HL-60 (cell line): ENCODE data around the gene RELN.

ENCODE experiments used
- DNase-seq, 2 experiments: peaks; one replicate each; pipeline ENCODE4 v3.0.0-alpha.2; 2010 to 2020; ENCODE audit warnings: low read depth in 1 of 2, low spot score in 1 of 2
- H3K27ac ChIP-seq: fragments of 250-450 bp; sonication (Bioruptor Pico); replicated peaks from 2 replicates; pipeline ENCODE4 v1.5.1; 2020; ENCODE audit warnings: mild to moderate bottlenecking, moderate library complexity
- H3K27me3 ChIP-seq: fragments of 250-450 bp; sonication (Bioruptor Pico); 2 replicates; pipeline ENCODE4 v1.5.1; 2021; ENCODE audit warnings: mild to moderate bottlenecking, moderate library complexity; ENCODE audit not compliant: insufficient read depth, poor library complexity, severe bottlenecking
- H3K4me3 ChIP-seq: replicated peaks from 2 replicates; pipeline ENCODE4 v1.5.1; 2011; ENCODE audit warnings: mild to moderate bottlenecking, control low read depth, low read length; ENCODE audit not compliant: insufficient read depth
- CTCF ChIP-seq: IDR thresholded peaks from one replicate; pipeline ENCODE4 v1.5.1; 2011; ENCODE audit warnings: low read length, control low read depth, inconsistent platforms; ENCODE audit not compliant: insufficient read depth
- GABPA ChIP-seq: IDR thresholded peaks from 2 replicates; pipeline ENCODE4 v1.6.1; 2012; ENCODE audit warnings: low read depth
- POLR2AphosphoS5 ChIP-seq: IDR thresholded peaks from 2 replicates; pipeline ENCODE4 v1.6.1; 2012; ENCODE audit warnings: low read depth
- SPI1 ChIP-seq: IDR thresholded peaks from 2 replicates; pipeline ENCODE4 v1.6.1; 2012; ENCODE audit warnings: low read depth, mild to moderate bottlenecking, borderline replicate concordance
- TF ChIP-seq, protein P1 (sequence below): IDR thresholded peaks from 2 replicates; pipeline ENCODE4 v1.6.1; 2012; ENCODE audit warnings: low read depth; ENCODE audit not compliant: insufficient replicate concordance

Gene RELN

GRCh38 chr7:103714376-103714927, 275.0 kb downstream of the RELN start:
- no peak for TF ChIP-seq SPI1
- TF ChIP-seq CTCF = no peak
- TF ChIP-seq, protein P1, sequence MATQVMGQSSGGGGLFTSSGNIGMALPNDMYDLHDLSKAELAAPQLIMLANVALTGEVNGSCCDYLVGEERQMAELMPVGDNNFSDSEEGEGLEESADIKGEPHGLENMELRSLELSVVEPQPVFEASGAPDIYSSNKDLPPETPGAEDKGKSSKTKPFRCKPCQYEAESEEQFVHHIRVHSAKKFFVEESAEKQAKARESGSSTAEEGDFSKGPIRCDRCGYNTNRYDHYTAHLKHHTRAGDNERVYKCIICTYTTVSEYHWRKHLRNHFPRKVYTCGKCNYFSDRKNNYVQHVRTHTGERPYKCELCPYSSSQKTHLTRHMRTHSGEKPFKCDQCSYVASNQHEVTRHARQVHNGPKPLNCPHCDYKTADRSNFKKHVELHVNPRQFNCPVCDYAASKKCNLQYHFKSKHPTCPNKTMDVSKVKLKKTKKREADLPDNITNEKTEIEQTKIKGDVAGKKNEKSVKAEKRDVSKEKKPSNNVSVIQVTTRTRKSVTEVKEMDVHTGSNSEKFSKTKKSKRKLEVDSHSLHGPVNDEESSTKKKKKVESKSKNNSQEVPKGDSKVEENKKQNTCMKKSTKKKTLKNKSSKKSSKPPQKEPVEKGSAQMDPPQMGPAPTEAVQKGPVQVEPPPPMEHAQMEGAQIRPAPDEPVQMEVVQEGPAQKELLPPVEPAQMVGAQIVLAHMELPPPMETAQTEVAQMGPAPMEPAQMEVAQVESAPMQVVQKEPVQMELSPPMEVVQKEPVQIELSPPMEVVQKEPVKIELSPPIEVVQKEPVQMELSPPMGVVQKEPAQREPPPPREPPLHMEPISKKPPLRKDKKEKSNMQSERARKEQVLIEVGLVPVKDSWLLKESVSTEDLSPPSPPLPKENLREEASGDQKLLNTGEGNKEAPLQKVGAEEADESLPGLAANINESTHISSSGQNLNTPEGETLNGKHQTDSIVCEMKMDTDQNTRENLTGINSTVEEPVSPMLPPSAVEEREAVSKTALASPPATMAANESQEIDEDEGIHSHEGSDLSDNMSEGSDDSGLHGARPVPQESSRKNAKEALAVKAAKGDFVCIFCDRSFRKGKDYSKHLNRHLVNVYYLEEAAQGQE = no peak
- no peak for TF ChIP-seq GABPA
- TF ChIP-seq POLR2AphosphoS5 = no peak
- H3K4me3 ChIP-seq = no peak overlapping the region
- H3K27ac ChIP-seq = no peak overlapping the region
- no peaks in the 10 kb centered on the region for H3K27me3 ChIP-seq
- DNase-seq = no peak

GRCh38 chr7:103712991-103713778, 276.3 kb downstream of the RELN start:
- Histone ChIP-seq H3K27me3 (no peaks in the 10 kb centered on the region), H3K27ac (no peak overlapping the region), H3K4me3 (no peak overlapping the region)
- TF ChIP-seq GABPA (no peak), SPI1 (no peak), CTCF (no peak), POLR2AphosphoS5 (no peak)
- TF ChIP-seq, protein P1 = no peak
- DNase-seq = no peak

DNA sequence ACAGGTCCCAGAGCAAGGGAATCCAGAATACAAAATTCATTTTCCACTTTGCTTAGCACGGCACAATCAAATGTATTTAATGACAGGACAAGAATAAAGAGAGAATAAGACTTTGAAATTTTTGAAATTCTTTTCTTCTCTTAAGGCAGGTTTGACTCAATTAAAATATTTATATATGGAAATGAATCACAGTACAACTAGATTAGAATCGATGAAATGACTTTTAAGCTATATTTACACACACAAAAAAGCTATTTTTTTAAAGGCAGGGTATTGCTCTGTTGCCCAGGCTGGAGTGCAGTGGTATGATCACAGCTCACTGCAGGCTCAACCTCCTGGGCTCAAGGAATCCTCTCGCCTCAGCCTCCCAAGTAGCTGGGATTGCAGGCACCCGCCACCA, 278.0 kb downstream of the RELN start:
- no peak for DNase-seq
- no peak overlapping the region for H3K27ac ChIP-seq
- no peak for TF ChIP-seq GABPA
- TF ChIP-seq POLR2AphosphoS5 = no peak
- no peaks in the 10 kb centered on the region for H3K27me3 ChIP-seq
- H3K4me3 ChIP-seq = no peak overlapping the region

DNA sequence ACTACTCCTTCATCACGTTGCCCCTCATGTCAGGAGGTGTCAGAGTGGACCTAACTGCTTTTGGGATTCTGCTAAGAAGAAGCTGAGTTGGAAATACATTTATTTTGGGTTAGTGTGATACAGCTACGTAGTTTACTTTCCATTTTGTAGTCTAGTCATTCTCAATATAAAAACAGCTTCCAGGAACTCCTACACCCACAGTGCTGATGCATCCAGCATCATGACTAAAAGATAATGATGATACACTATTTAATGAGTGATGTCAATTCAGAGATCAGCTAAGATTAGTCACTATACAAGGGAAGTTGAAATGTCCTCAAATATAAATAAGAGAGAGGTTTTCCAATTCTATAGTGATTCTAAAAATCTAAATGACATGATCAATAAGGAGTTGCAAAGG, 279.2 kb downstream of the RELN start:
- Histone ChIP-seq H3K27me3 (no peaks in the 10 kb centered on the region), H3K4me3 (no peak overlapping the region), H3K27ac (no peak overlapping the region)
- DNase-seq = no peak
- no peak for TF ChIP-seq CTCF
- TF ChIP-seq GABPA = no peak
- TF ChIP-seq, protein P1 = no peak
- TF ChIP-seq POLR2AphosphoS5 = no peak
- TF ChIP-seq SPI1 = no peak
